Measurements from ENCODE around the gene AVPR1B. TPM values are rescaled to one million over a fixed set of nuclear protein-coding genes. Genes with fewer than 3 reads are reported as not detected.

The AVPR1B gene
- total and polyA plus RNA-seq, 11 donors = not detected

- H3K4me1 ChIP-seq = peaks cover 0 to 12% (median 0%) of the 10 kb centered on the region in 12 donors
- no peak overlapping the region for H3K4me3 ChIP-seq
- intact Hi-C loops (cut with DNase I) = no loop called here
- no peak for ATAC-seq
- no peaks in the 10 kb centered on the region for H3K9me3 ChIP-seq
- no peaks in the 10 kb centered on the region for H3K36me3 ChIP-seq
- no peak for DNase-seq
- WGBS, 4 donors = 55 to 62% (median 59%) methylated on average over 7 to 8 of the region's 8 CpGs
- H3K27me3 ChIP-seq = peaks cover 0 to 4% (median 0%) of the 10 kb centered on the region in 9 donors
- H3K27ac ChIP-seq = no peak overlapping the region
- TF ChIP-seq POLR2A (IDR thresholded peaks at IDR 0.05) = no peak
- TF ChIP-seq CTCF (IDR thresholded peaks at IDR 0.05) = no peak
Observed at GRCh38 chr1:206080026-206080820, 37.0 kb downstream of the AVPR1B start.

- H3K27ac ChIP-seq = no peak overlapping the region
- intact Hi-C loops (cut with DNase I) = no loop called here
- peaks cover 0 to 12% (median 0%) of the 10 kb centered on the region in 12 donors for H3K4me1 ChIP-seq
- DNase-seq = no peak
- no peak for TF ChIP-seq CTCF (IDR thresholded peaks at IDR 0.05)
- peaks cover 0 to 4% (median 0%) of the 10 kb centered on the region in 9 donors for H3K27me3 ChIP-seq
- no peaks in the 10 kb centered on the region for H3K9me3 ChIP-seq
- ATAC-seq = no peak
- no peak overlapping the region for H3K4me3 ChIP-seq
- H3K36me3 ChIP-seq = no peaks in the 10 kb centered on the region
- WGBS, 4 donors = 77 to 86% (median 81%) methylated on average over 1 of the region's 1 CpG
Observed at GRCh38 chr1:206079135-206079534, 38.1 kb downstream of the AVPR1B start.

GRCh38 chr1:206075786-206076755 is 41.1 kb downstream of the AVPR1B start:
- DNase-seq (no peak), ATAC-seq (no peak)
- peaks cover 0 to 4% (median 0%) of the 10 kb centered on the region in 9 donors for H3K27me3 ChIP-seq
- H3K9me3 ChIP-seq = no peaks in the 10 kb centered on the region
- H3K27ac ChIP-seq = no peak overlapping the region
- WGBS, 4 donors = 70 to 82% (median 74%) methylated on average over 11 of the region's 11 CpGs
- H3K36me3 ChIP-seq = no peaks in the 10 kb centered on the region
- intact Hi-C loops (cut with DNase I) = no loop called here
- no peak overlapping the region for H3K4me3 ChIP-seq
- TF ChIP-seq CTCF (IDR thresholded peaks at IDR 0.05) = no peak
- H3K4me1 ChIP-seq = no peaks in the 10 kb centered on the region

GRCh38 chr1:206074839-206075238 is 42.3 kb downstream of the AVPR1B start:
- Histone ChIP-seq H3K9me3 (no peaks in the 10 kb centered on the region), H3K4me1 (no peaks in the 10 kb centered on the region), H3K27ac (no peak overlapping the region), H3K4me3 (no peak overlapping the region), H3K36me3 (no peaks in the 10 kb centered on the region), H3K27me3 (peaks cover 0 to 4% (median 0%) of the 10 kb centered on the region in 9 donors)
- ATAC-seq (no peak), DNase-seq (no peak)
- intact Hi-C loops (cut with DNase I) = no loop called here
- TF ChIP-seq CTCF (IDR thresholded peaks at IDR 0.05) (no peak), POLR2A (IDR thresholded peaks at IDR 0.05) (no peak)
- WGBS, 4 donors = 45 to 72% (median 54%) methylated on average over 3 of the region's 3 CpGs

All from heart left ventricle (tissue), 16 donors.